GM18505 (cell line): ENCODE measurements around the gene PPP1CA.

ENCODE experiments used
- ATAC-seq: cut with Tn5 transposase; IDR thresholded peaks from one replicate; pipeline ENCODE4 v1.9.1; 2021; ENCODE audit not compliant: unreplicated experiment
- POLR2A ChIP-seq: IDR thresholded peaks from 4 replicates; pipeline ENCODE4 v1.6.1; 2011; ENCODE audit warnings: borderline replicate concordance; ENCODE audit not compliant: insufficient read depth, insufficient read length; ENCODE audit errors: extremely low read depth

Gene PPP1CA

DNA sequence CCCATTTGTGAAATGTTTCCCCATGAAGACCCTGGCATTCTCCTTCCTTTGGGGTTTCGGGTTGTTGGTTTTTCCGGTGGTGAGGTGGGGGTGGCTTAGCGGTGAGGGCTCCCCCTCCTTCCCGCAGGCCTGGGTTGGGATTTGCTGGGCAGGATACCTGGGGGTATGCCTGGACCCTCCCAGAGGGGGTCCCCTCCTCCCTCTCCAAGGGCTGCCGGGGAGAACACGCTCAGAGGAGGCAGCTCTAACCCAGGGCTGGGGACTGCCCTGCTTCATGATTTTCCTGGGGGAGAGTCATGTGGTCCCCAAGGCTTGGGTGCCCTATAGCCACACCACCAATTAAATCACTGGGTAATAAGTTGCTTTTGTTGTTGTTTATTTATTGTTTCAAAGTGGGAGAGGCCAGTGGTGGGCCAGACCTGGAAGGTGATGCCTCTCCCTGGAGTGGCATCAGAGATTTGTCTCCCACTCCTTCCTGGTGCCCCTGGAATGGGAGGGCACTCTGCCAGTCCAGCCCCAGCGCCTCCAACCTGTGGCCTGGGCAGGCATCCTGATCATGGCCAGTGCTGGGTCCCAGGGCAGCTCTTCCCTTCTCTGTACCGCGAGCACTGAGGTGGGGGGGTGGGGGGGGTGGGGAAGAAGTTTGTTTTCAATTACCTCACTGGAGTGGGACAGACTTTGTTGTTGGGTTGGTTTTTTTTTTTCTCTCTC lies 26.9 kb downstream of the PPP1CA start:
- ATAC-seq: no peak

DNA sequence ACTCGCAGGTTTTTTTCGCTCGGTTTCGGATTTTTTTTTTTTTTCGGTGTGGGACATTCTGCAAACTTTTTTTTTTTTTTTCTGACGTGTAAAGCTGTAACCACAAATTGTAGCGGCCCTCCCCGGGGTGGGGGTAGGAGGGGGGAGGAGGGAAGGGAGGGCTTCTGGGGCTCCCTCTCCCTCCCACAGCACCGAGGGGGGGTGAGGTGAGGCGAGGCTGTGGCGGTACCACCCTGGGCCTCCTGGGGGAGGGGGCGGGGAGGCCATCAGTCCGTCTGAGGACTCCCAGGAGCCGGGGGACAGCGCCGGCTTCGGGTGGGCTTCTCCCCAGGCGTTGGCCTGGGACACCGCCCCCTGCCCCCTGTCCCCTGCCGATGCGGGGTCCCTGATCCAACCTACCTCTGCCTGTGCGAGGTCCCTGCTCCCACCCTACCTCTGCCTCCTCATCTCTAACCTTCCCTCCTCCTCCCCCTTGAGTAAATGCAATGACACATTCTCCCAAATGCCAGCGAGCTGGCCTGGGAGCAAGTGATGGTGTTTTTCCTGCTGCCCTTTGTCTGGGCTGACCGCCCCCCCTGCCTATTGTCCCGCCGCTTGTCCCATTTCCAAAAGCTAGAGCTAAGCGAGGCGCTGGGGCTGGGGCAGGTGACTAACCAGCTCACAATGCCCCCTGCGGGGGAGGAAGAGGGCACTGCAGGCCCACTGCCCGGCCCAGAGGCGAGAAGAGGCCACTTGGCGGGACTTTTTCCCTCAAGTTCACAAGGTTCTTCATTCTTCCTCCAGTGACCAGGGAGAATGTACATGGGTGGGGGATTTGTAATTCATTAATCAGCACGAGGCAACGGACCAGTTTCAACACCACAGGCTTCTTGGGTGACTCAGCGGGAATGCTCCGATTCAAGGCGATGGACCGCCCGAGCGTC lies 27.7 kb downstream of the PPP1CA start:
- ATAC-seq: no peak

More for the DNA sequence above, 26.9 kb downstream of the PPP1CA start:
- TF ChIP-seq POLR2A: no peak

DNA sequence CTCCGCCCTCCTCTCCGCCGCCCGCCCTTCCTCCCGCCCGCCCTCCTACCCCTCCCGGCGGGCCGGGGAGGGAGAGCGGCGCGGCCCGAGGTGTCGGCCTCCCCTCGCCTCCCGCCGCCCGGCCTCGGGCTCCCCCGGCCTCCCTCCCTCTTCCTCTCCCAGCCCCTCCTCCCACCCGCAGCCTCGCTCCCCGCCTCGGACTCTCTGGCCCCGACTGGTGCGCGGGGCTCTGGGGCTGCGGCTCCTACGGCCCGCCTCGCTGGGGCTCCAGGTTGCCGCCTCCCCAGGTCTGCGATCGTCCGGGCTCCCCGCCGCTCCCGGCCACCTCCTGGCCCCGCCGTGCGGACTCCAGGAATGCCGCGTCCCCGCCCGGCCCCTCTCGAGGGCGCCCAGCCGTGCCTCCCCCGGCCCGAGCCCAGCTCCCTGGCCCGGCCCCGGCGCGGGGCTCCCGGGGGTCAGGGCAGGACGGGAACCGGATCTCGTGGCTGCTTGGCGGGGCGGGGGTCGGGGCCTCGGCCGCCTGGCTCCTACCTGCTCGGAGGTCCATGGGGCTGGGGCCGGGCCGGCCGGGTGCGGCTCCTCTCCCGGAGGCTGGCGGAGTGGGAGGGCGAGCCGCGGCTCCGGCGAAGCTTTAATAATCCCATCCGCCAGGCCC lies 28.5 kb downstream of the PPP1CA start, which contains the start of gene CLCF1:
CLCF1 (minus strand) TSS at position 606 of the 655 bp plus-strand sequence; CDS start at position 547, 59 bp downstream.
- ATAC-seq: no peak
- TF ChIP-seq POLR2A: no peak

More for the DNA sequence above, 27.7 kb downstream of the PPP1CA start:
- TF ChIP-seq POLR2A: no peak

DNA sequence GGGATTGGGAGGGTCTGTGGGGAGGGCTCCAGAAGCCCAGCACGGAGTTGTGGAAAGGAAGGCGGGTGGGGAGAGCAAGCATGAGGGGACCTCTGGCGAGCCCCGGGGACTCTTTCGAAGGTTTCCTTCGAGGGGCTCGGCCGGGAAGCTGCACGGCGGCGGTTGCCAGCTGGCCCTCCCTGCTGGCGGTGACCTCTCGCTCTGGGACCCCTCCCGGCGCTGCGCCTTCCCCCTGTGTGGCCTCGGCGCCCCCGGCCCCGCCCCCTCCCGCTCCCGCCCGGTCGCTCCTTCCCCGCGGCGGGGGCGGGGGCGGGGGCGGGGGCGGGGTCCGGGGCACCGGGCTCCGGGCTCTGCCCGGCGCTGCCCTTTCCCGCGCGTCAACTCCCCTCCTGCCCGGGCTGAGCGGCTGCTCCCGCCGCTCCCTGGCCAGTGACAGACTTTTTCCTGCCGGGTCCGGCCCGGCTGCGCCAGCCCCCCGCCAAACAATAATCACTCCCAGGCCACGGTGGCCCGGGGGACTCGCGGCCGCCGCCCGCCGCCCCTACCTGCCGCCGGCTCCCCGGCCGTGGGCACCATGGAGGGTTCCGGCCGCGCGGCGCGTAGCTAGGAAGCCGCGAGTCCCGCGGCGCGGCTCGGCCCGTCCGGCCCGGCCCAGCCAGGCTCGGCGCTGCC lies 29.2 kb downstream of the PPP1CA start:
- no peak for ATAC-seq
- no peak for TF ChIP-seq POLR2A

DNA sequence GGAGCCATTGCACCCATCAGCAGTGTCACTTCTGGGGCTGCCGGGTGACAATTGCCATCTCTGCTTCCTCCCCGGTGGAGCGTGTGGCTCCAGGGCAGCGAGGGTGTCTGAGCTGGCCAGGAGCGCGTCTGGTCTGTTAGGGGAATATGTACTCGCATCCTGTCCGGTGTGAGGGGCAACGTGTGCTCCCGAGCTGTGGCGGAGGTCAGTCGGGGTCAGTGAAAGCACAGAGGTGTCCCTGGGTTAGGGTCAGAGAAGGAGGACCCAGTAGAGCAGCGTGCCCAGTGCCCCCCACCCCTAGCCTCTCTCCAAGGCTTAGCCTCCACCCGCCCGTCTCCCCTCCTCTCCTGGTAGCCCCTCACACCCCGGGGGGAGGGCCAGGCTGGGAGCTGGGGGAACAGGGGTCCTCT lies 29.7 kb downstream of the PPP1CA start:
- TF ChIP-seq POLR2A: no peak
- ATAC-seq: no peak

DNA sequence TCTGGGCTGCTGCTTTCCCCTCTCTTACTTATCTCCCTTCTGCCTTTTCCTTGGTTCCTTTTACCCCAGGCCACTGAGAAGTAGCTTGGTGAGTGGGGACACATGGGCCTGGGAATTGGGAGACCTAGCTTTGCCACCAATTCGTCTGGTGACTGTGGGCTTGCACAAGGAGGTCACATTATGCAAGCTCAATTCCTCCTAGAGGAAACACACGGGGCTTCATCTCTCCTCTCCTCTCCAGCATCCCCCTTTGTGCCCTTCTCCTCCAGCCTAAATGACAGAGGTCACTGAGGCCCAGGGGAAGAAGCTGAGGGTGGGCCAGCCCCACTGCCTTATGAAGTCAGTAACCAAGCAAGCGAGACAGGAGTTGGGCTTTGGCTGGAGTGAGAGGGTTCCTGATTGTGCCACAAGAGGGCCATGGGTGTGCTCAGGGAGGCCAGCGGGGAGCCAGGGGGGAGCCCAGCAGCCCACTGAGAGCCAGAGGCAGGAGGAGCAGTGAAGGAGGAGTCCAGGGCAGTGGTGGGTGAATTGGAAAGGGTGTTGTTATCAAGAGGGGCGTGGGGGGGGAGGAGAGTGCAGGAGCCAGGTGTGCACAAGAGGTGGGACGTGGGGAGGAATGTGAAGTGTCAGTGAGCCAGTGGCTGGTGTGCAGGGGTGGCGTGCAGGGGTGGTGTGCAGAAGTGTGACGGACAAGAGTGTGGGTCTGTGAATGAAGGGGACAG lies 30.3 kb downstream of the PPP1CA start:
- TF ChIP-seq POLR2A: no peak
- no peak for ATAC-seq

DNA sequence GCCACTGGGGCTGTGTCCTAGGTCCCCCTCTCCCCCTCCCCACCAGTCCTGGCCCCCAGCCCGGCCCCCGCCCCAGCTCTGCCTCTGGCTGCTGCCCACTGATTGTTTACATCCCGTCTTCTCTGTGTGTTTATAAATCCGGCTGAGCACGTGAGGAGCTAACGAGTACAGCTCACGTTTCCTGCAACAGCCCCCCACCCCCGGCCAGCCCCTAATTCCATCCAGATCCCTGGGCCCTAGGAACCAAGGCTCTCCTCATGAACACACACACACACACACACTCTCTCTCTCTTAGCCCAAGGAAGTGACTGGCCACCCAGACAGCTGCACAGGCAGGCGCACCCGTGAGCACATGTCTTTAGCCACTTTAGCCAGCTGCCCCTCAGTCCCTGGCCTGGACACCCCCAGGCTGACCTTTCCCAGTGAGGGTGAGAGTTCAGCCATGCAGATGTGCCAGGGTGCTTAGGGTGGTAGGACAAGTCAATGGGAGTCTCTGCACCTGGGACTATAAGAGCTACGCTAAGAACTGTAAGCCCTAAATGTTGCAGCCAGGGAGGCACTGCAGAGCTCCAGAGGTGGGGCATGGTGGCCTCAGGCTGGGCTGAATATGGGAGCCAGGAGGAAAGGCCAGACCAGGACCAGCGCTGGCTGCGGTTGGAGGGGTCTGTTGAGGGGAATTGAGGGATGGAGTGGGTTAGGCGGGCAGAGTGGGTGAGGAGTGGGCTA lies 31.1 kb downstream of the PPP1CA start:
- no peak for ATAC-seq
- TF ChIP-seq POLR2A: no peak

DNA sequence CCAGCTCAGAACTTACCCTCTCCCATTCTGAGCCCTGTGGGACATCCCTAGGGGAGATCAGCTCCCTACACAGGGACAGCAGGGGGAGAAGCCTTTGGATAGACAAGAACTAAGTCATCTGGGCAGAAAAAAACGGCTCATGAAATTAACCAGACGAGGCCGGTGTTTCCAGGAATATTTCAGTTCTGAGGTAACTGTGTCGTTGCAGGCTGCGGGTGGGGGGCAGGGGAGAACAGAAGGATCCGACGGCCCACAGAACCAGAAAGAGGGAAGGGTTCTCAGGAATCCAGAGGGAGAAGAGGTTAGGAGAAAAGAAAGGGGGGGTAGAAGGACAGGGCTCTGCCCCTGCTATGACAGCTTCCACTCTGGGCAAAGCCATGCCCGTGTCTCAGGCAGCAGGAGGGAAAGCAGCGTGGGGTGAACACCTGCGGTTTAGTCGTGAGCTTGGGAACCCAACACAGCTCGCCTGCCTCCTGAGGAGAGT lies 31.8 kb downstream of the PPP1CA start:
- no peak for ATAC-seq
- TF ChIP-seq POLR2A: no peak

DNA sequence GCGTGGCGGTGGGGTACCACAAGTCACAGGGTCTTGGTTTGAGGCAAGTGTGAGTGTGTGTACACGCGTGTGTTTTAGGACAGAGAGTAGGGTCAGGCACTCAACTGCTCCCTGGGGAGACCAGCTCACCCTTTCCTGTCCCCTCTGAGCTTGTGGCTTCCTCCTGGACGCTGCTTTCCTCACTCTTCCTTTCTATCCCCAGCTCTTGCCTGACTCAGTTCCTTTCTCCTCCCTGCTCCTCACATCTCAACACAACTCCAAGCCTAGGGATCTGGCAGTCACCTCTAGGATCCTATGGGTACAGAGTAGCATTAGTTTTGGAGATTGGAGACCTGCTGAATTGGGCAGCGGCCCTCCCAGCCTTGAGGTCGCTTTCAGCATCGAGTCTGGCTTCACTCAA lies 32.4 kb downstream of the PPP1CA start:
- no peak for TF ChIP-seq POLR2A
- no peak for ATAC-seq

DNA sequence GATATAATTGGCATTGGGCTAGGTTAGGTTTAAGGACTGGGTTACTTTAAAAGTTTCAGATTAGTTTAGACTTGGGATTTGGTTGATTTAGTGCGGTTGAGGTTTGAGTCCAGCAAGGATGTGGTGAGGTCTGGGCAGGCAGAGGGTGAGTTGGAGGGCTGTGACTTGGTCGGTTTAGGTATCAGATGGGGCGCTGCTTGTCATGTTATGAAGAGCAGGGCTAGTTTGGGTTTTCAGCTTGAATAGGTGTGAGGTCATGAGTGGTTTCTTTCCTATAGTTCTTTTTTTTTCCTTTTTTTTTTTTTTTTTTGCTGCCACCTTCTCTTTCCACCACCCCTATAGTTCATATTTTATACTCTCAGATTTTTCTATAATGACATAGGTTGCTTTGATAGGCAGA lies 33.0 kb downstream of the PPP1CA start:
- no peak for TF ChIP-seq POLR2A
- ATAC-seq: no peak

DNA sequence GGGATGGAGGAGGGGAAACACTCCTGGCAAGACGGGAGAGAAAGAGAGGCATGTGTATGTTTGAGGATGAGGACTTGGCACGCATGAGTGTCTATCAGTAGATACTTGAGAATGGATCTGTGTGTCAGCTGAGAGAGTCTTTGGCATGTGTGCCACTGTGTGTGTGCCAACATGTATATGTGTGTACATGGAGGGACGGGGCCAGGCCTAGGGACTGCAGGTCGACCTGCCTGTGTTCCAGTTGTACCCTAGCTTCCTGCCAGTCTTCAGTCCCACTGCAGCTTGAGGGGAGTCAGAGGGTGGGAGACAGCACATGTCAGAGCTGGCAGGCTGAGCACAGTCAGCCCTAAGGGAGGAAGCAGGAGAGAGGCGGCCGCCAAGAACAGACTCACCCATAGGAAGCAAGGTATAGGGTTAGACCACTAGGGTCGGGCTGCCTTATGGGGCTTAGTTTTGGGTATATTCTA lies 33.9 kb downstream of the PPP1CA start:
- TF ChIP-seq POLR2A: no peak
- no peak for ATAC-seq
